COLO668 (cell line): ENCODE results near the gene NPAS3.

Source experiments
- DNase-seq: peaks from one replicate; lab custom pipeline; 2025; ENCODE audit not compliant: unreplicated experiment; lab: John Stamatoyannopoulos, UW

The NPAS3 gene

DNA sequence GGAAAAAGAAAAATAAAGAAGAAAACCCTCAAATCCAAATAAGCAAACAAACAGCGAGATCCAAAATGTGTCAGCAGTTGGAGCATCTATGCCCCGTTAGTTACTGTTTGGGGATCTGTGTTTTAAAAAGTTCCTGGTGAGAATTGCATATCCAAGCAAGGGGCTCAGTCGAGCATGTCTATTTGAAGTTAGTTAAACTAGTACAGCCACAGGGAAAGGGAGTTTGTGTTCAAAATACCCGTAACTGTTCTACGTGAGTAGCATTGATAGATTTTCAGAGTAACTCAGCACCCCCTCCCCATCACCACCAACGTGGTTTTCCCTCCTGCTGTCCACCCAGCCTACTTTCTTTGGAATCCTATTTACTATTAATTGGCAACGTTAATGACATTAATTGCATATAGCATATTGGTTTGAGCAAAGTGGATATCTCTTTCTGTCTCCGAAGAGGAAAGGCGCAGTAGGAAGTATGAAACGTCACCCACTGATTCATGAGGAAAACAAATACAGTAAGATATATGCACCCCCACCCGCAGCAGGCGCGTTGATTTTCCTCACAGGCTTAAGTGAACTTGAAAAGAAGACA, 1.5 kb downstream of the NPAS3 start:
- DNase-seq, result peak; percentile 52

DNA sequence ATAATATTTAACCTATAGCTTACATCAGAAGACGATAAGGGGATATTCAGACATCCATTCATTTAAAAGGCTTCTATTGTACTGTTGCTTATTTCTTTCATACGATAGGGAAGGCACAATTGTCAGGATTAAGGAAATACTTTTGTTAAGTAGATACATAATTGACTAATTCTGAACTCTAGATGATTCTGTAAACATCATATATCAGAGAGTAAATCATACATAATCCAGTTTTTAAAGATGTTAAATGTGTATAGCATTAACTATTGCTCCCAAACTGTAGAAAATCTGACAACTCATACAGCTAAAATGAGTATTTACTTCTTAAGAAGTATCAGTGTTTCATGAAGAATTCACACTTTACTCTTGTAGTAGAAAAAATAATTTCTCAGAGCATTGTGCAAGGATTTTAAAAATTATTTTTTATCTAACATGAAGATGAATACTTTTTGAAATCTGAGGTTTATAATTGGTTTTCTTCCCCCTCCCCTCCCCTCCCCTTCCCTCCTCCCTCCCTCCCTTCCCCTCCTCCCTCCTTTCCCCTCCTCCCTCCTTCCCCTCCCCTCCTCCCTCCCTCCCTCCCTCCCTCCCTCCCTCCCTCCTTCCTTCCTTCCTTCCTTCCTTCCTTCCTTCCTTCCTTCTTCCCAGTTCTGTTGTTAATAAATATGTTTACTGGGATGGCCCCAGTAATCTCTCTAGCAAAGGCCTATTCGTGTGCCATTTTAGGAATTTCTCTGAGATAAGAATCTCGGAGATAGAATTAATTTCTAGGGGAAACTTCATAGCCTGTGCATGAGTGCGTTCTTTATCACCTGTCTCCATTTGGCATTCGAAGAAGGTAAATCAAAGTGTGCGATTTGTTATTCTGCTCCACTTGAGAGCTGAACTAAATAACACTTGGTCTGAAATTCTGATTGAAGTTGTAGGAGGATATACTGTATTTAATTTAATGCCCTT, 2.3 kb downstream of the NPAS3 start:
- DNase-seq, result no peak

DNA sequence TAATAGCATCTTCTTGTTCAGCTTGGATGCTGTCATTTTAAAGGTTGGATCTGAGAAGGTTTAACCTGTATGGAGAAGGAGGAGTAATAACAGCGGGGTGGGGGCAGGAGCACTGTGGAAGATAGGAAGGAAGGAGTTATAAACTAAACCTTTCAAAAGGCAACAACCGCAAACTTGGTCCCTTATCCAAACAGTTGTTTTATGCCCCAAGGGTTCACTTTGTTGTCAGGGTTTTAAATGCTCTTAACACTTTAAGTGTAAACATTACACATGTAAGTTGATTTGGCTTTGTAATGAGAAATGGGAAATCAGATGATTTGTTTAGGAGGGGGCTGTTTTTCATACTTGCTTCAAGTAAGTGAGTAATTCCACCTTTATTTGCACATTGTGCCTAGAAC, 3.0 kb downstream of the NPAS3 start:
- no peak for DNase-seq

DNA sequence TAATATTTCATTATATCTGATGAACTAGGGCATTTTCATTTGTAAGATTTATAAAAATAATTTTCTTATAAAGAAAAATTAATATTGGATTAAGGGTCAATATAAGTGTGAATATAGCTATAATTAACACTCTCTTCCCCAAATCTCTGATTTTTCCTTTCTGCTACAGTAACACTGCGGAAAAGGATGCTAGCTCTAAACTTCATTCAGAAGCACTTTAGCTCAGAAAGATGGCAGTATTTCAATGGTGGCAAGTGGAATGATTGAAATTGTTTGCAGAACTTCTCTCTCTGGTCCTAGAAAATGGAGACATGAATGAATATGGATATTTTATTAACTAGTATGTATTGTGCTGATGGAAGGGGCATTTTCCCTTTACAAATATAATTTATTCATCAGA, 8.4 kb downstream of the NPAS3 start:
- DNase-seq, result no peak

DNA sequence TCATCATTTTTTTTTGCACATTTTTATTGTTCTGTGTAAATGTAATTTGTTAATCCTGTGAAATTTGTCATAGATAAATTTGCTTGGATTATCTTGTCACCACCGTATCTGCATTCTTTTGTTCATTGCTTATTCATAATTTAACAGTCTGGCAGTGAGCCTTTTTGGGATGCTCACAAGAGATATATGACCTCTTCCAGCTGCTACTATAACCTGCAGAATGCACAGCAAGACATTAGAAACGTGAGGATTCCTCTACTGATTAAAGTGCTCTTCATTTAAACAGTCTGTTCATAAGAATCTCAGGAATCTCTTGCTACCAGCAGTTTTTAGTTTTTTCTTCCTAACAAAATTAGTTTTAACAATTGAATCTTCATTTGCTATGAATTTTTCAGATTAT, 9.1 kb downstream of the NPAS3 start:
- no peak for DNase-seq

DNA sequence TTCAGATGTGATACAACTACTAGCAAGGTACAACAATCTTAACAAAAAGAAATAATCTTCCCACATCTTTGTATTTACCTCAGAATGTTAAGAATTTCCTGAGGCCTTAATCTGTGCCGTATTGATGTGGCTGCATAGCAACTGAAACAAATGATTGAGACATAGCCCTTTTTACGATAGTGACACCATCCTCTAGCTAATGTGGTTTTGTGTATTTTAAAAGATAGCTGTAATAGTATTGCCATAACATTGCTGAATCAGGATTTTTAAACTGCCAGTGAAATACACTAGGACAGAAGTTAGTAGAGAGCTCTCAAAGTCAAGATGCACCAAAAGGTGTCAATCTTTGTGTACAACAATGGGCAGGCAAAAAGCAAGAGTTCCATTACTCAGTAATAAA, 11.9 kb downstream of the NPAS3 start:
- DNase-seq, result no peak

DNA sequence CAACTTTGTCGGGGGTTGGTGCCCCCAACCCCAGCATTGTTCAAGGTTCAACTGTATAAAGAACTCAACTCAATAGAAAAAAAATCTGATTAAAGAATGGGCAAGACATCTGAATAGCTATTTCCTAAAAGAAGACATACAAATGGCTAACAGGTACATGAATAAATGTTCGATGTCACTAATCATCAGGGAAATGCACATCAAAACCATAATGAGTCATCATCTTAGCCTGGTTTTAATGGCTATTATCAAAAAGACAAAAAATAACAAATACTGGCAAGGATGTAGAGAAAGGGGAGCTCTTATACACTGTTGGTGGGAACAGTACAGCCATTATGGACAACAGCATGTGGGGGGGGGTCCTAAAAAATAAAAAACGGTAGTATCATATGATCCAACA, 28.7 kb downstream of the NPAS3 start:
- no peak for DNase-seq

DNA sequence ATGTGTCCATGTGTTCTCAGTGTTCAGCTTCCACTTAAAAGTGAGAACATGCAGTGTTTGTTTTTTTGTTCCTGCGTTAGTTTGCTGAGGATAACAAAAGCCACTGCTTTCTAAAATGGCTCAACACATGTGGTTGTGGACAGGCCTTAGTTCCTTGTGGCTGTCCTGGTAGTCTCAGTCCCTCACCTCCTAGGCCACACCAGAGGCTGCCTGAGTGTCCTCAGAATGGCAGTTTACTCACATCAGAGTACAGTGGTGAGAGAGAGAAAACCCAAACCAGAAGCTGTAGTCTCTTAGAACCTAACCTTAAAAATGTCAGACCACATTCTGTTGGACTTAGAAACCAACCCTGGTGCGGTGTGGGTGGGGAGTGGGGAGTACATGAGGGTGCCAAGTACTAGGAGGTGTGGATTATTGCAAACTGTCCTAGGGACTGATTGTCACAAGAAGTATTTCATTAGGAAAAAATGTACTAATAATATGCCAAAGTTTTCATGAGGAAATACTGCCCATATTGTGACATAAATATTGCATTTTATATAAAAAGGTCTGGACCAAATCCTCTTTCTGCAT, 30.4 kb downstream of the NPAS3 start:
- no peak for DNase-seq

DNA sequence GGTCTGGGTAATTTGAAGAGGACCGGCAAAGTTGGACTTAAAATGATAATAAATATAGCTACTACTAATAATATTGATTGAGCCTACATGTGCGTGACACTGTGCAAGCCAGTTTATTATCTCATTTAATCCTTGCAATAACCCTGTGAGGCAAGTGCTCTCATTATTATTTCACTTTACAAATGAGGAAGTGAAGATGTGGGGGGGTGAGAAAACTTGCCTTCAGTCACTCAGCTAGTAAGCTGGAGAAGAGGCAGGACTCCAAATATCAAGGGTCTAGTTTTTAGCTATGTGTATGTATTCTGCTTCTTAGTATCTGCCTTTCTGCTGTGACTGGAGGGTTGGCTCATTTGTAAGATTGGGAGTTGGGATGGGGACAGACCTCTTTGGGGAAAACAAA, 39.2 kb downstream of the NPAS3 start:
- no peak for DNase-seq

DNA sequence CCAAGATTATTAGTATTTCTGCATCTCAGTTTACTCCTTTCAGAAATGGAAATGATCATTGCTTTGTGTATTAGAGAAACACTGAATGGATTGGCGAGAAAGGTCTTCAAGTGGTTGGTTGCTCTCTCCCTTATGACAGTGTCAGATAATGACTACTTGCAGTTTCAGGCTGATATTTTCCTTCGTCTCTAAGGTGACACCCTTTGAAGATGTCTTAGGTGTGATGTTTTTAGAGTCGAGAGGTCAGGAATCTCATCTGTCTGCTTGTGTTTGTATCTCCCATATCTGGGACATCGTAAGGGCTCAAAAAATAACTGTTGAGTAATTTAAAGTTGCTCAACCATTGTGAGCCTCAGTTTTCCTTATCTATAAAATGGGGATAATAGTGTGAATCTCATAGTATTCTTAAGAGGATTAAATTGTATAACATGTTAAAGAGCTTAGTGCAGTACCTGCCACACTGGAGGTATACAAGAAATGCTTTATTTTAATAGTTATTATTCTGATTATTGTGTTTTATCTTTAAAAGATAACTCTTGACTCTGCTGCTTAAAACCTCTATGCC, 40.1 kb downstream of the NPAS3 start:
- no peak for DNase-seq

DNA sequence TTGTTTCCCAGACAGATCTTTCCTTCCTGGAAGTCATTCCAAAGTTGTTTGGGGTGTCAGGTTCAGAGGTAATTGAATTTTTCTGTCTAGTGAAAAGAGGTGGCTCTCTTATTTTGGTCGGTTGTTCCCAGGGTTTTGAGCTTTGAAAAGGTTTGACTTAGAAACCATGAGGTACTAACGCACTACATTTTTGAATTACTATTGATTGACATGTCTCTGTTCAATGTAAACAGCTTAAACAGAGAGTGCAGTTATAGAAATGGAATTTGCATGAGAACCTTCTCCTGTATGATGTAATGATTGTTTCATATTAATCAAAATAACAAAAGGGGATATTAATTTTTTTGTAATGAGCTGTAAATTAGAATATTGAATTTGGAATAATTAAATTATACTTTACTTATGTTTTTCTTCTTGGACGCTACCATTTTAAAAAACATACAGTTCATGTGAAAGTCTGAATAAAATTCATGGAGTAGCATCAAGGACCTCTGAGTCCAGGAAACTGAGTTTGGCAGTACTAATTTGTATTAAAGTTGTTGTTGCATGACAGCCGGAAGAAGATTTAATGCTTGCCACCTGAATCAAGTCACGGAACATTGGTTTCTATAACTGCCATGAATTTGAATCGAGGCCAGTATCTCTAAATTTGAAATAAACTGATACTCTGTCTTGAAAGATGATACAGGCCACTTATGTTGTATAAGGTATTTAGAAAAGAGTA, 41.7 kb downstream of the NPAS3 start:
- DNase-seq, result no peak

DNA sequence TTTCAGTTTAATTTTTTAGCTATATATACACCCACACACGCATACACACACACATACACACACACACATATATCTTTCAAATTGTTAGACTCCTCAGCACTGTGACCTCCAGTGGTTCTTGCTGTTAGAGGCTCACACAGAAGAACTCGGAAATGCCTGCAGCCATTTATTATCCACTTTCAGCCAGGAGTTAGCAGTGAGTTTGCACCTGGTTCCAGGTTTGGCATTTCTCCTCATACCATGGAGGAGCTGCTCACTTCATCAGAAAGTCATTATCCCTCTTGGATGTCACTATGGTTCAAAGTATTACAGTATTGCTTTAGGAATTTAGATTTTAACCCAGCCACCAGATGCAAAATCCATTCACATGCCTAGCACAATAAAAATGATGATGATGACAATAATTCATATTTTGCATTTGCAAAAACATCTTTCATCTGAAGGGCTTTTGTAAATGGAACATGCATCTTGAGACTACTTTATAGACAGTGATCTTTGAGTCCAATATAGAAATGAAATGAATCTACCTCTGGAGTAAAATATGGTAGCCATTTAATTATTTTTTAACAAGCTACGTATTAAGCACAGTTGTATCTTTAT, 42.3 kb downstream of the NPAS3 start:
- DNase-seq, result peak; percentile 21

DNA sequence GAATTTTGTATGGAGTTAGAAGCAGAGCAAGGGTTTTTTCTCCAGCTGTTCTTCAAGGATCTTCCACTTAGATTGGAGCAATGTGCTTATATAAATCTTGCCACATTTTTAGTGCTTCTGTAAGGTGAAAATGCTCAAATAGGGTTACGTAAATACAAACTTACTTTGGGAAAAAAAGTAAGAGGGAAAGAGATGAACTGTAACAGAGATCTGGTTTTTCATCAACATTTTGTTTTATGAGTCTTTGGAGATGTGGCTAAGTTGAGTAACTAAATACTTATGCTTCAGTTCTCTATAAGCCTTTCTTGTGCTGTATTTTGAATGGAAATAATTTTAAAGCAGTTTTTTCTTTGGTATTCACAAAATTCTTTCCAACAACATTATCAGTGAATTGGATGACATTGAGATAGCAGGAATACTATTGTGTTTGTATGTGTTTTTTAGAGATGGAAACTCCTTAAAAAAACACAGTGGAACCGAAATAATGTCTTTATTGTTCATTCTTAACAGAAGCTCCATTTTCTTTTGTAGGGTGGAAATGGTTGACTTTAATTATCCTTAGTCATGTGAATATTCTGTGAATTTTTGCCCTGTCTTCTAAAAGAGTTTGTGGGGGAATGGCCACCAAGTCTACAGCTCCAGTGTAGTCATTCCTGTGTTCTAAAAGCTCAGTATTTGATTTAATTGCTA, 45.7 kb downstream of the NPAS3 start:
- DNase-seq, result no peak

DNA sequence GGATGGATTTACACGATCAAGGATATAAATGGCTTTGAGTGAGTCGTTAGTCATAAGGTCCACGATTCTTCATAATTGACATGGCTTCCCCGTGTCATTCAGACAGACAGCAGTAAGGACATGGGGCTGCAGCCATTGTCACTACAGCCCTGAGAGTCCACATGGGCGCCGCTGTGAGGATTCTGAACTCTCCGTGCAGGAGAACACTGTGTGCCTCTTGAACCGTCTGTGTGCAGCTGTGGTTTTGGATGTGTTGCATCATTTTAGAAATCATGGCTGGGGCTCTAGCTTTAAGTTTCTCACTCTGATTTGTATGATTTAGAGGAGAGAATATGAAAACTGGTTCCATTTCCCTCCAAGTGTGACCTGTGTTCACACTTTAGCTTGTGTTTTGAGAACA, 47.2 kb downstream of the NPAS3 start:
- no peak for DNase-seq

DNA sequence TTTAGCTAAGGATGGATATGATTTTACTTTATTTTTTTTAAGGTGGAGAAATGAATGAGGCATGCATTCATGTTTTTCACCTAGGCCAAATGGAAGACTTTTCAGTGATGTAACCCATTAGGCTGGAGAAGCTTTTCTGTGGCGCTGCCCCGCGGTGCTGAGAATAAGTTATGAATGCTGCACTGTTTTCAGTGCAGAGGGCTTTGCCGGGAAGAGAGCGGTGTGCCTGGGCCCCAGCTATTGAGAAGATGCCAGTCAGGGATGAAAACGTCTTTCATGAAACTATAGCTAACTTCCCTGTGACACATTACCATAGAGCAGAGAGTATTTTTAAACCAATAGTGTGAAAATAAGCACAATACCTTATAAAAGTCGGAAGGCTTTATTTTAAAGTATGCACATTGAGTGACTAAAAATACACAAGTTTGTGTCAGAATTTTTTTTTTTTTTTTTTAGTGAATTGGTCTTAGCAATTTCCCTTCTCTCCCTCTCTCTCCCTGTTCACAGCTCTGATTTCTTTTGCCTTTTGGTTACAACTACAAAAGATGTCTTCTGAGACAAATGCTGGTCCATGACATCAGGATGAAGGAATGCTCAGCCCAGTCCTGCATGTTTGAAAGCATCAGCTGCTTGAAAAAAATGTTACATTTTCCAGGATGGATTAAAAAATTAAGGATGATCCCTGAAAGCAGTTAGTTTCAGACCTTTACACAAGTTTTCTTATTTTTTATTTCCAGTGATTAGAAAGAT, 48.3 kb downstream of the NPAS3 start:
- DNase-seq, result no peak

DNA sequence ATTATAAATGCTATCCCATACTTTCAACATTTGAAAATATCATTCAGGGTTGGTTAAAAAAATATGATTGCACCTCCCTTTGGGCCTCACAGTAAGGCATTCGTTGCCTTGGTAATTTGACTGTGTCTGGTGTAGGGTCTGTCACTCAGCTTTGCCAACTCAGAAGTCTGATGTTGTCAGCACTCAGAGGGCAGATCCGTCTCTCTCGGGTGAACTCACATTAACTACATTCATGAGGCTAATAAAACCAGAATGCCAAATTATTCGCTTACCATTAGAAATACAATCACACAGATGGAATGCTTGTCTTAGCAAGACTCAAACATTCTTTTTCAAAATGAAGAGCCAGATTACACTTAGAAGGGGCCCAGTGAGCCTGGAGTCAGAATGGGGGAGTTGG, 53.0 kb downstream of the NPAS3 start:
- DNase-seq, result no peak

DNA sequence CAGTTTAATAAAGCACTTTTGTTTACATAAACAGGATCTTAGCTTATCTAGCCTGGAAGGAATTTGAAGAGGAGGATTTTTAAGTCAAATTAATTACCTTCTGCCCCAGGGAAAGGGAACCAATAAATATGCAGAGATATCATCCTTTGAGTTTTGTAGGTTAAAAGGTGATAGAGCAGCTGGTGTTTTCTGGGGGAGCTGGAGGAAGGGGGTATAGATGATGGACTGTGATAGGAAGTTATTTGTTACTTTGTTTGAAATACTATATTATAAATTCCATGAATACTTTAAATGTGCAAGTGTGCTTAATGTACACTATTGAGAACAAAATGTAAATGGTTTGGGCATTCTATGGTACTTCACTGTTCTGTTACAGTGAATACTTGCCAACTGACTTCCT, 55.2 kb downstream of the NPAS3 start:
- no peak for DNase-seq

DNA sequence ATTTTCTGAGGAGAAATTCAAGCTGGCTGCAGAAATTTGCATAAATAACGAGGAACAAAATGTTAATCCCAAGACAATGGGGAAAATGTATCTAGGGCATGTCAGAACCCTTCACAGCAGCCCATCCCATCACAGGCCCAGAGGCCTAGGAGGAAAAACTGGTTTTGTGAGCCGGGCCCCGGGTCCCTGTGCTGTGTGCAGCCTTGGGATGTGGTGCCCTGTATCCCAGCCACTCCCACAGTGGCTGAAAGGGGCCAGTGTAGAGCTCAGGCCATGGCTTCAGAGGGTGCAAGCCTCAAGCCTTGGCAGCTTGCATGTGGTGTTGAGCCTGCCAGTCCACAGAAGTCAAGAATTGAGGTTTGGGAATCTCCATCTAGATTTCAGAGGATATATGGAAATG, 57.7 kb downstream of the NPAS3 start:
- DNase-seq, result no peak

DNA sequence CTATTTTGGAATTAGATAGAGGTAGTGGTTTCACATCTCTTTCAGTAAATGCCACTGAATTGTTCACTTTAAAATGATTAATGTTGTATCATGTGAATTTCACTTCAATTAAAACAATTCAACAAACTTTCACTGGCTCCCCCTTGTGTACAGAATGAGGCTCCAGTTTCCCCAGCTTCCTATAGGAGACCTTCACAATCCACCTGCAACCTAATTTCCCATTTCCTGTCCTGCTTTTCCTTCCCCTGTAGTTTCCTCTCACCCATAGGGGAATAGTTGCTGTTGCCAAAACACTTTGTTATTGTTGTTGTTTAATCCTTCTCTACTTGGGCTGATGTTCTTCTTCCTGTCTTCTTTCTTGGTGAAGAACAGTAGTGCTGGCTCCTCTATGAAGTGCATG, 59.8 kb downstream of the NPAS3 start:
- peak; percentile 12 for DNase-seq

DNA sequence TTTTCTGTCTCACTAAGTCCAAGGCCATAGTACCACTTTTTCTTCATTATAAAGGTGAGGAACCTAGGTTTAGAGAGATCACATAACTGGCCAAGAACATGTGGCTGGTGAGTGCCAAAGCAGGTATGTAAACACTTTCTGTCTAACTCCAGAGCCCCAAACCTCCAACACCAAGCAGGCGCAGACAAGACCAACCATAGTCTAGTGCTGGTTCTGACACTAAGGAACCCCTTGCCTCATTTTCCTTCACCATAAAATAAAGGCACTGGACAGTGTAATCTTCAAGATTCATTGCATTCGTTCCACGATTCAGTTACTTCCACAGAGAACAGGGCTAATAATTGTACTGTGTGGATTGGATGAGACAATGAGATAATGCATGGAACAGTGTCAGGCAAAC, 71.0 kb downstream of the NPAS3 start:
- no peak for DNase-seq
